HCT116 (cell line): ENCODE measurements around the gene SLC25A45.

Experiments used
- CEBPB ChIP-seq: IDR thresholded peaks from 2 replicates; pipeline ENCODE4 v1.6.1; 2012; ENCODE audit warnings: low read depth
- CTCF ChIP-seq, 3 experiments: fragments of 200-600 bp in 1 of 3; sonication (generic) in 1 of 3; IDR thresholded peaks in 2 of 3; conservative IDR thresholded peaks in 1 of 3; 2 replicates each; pipeline ENCODE4 v1.5.1; 2012 to 2017; ENCODE audit warnings: low read depth in 2 of 3, low read length in 2 of 3, antibody characterized with exemption in 1 of 3, borderline replicate concordance in 1 of 3, control low read depth in 1 of 3, mild to moderate bottlenecking in 1 of 3, mixed read lengths in 1 of 3, mixed run types in 1 of 3, moderate library complexity in 1 of 3; ENCODE audit not compliant: insufficient read depth in 1 of 3
- EZH2 ChIP-seq: fragments of 200-600 bp; sonication (generic); IDR thresholded peaks from 2 replicates; pipeline ENCODE4 v1.6.1; 2017; ENCODE audit warnings: antibody characterized with exemption, mixed run types
- EZH2phosphoT487 ChIP-seq: fragments of 200-600 bp; IDR thresholded peaks from 2 replicates; pipeline ENCODE4 v1.6.1; 2018; ENCODE audit warnings: antibody characterized with exemption, borderline replicate concordance
- MAX ChIP-seq: IDR thresholded peaks from 2 replicates; pipeline ENCODE4 v1.6.1; 2012
- POLR2A ChIP-seq: IDR thresholded peaks from 2 replicates; pipeline ENCODE4 v1.7.0; 2011; ENCODE audit warnings: borderline replicate concordance; ENCODE audit not compliant: insufficient read depth, insufficient read length; ENCODE audit errors: extremely low read depth
- POLR2AphosphoS5 ChIP-seq: IDR thresholded peaks from 2 replicates; pipeline ENCODE4 v1.6.1; 2011; ENCODE audit warnings: mild to moderate bottlenecking, low read depth, low read length, moderate library complexity
- REST ChIP-seq: IDR thresholded peaks from 2 replicates; pipeline ENCODE4 v1.6.1; 2012; ENCODE audit warnings: low read depth
- ZNF274 ChIP-seq: fragments of 200-500 bp; sonication (Bioruptor generic); IDR thresholded peaks from 2 replicates; pipeline ENCODE4 v1.6.1; 2014; ENCODE audit warnings: mild to moderate bottlenecking, low read depth, low read length, inconsistent platforms

- TF ChIP-seq POLR2A (no peak), CTCF (IDR thresholded peaks at IDR 0.05 in 2 of 3, conservative IDR thresholded peaks at IDR 0.05 in 1 of 3; ENCODE audit: borderline replicate concordance in 1 of 3, insufficient read depth in 1 of 3, low read depth in 2 of 3, low read length in 2 of 3) (no peak), CEBPB (no peak), REST (no peak), POLR2AphosphoS5 (no peak), EZH2 (no peak), EZH2phosphoT487 (no peak), MAX (no peak), ZNF274 (no peak)
Observed at GRCh38 chr11:65353900-65354264, 28.6 kb downstream of the SLC25A45 start.
